H9 (cell line): ENCODE measurements around the gene NAP1L5. TPM values are rescaled to one million over a fixed set of nuclear protein-coding genes. Genes with fewer than 3 reads are reported as not detected.

ENCODE experiments used
- DNase-seq: peaks from one replicate; pipeline ENCODE4 v3.0.0-alpha.2; 2017
- H2AFZ ChIP-seq: one replicate; pipeline ENCODE4 v1.6.1; 2013; ENCODE audit warnings: mild to moderate bottlenecking, low read length, control low read depth, moderate library complexity
- H2AK5ac ChIP-seq: 2 replicates; pipeline ENCODE4 v1.6.1; 2013; ENCODE audit warnings: low read length, control low read depth, mixed read lengths; ENCODE audit not compliant: insufficient read length
- H2BK120ac ChIP-seq: one replicate; pipeline ENCODE4 v1.6.1; 2013; ENCODE audit warnings: low read depth, mild to moderate bottlenecking, low read length, control low read depth, inconsistent platforms; ENCODE audit not compliant: poor library complexity, severe bottlenecking
- H2BK12ac ChIP-seq: 2 replicates; pipeline ENCODE4 v1.6.1; 2013; ENCODE audit warnings: low read length, control low read depth, mixed read lengths, low read depth; ENCODE audit not compliant: insufficient read length
- H2BK15ac ChIP-seq: 2 replicates; pipeline ENCODE4 v1.6.1; 2013; ENCODE audit warnings: low read depth, low read length, control low read depth
- H2BK20ac ChIP-seq: one replicate; pipeline ENCODE4 v1.6.1; 2013; ENCODE audit warnings: low read depth, mild to moderate bottlenecking, low read length, control low read depth, inconsistent platforms; ENCODE audit not compliant: poor library complexity, severe bottlenecking
- H2BK5ac ChIP-seq: 2 replicates; pipeline ENCODE4 v1.6.1; 2013; ENCODE audit warnings: low read length, control low read depth, mixed read lengths; ENCODE audit not compliant: insufficient read length
- H3K14ac ChIP-seq: 2 replicates; pipeline ENCODE4 v1.6.1; 2013; ENCODE audit warnings: low read length, control low read depth; ENCODE audit not compliant: insufficient read depth
- H3K18ac ChIP-seq: 2 replicates; pipeline ENCODE4 v1.6.1; 2013; ENCODE audit warnings: low read depth, mild to moderate bottlenecking, mixed read lengths, low read length, control low read depth; ENCODE audit not compliant: insufficient read length
- H3K23ac ChIP-seq: 2 replicates; pipeline ENCODE4 v1.6.1; 2013; ENCODE audit warnings: low read length, control low read depth, mixed read lengths, low read depth; ENCODE audit not compliant: insufficient read length
- H3K23me2 ChIP-seq: 2 replicates; pipeline ENCODE4 v1.6.1; 2013; ENCODE audit warnings: low read depth, mild to moderate bottlenecking, mixed read lengths, low read length, control low read depth; ENCODE audit not compliant: insufficient read length, poor library complexity, severe bottlenecking
- H3K27ac ChIP-seq: 2 replicates; pipeline ENCODE4 v1.5.1; 2013; ENCODE audit warnings: low read length, control low read depth, mixed read lengths, low read depth; ENCODE audit not compliant: insufficient read length
- H3K27me3 ChIP-seq: 2 replicates; pipeline ENCODE4 v1.6.1; 2013; ENCODE audit warnings: low read length, control low read depth, inconsistent platforms; ENCODE audit not compliant: insufficient read depth
- H3K4ac ChIP-seq: 2 replicates; pipeline ENCODE4 v1.6.1; 2013; ENCODE audit warnings: low read depth, mild to moderate bottlenecking, control low read depth, inconsistent platforms, low read length, moderate library complexity
- H3K4me1 ChIP-seq: 2 replicates; pipeline ENCODE4 v1.6.1; 2013; ENCODE audit warnings: low read length, control low read depth, inconsistent platforms; ENCODE audit not compliant: insufficient read depth
- H3K4me2 ChIP-seq: 2 replicates; pipeline ENCODE4 v1.6.1; 2013; ENCODE audit warnings: low read length, control low read depth, mixed read lengths; ENCODE audit not compliant: insufficient read length, insufficient read depth
- H3K56ac ChIP-seq: 2 replicates; pipeline ENCODE4 v1.6.1; 2013; ENCODE audit warnings: low read depth, mild to moderate bottlenecking, mixed read lengths, low read length, control low read depth; ENCODE audit not compliant: insufficient read length
- H3K79me1 ChIP-seq: 2 replicates; pipeline ENCODE4 v1.6.1; 2013; ENCODE audit warnings: low read depth, mild to moderate bottlenecking, moderate library complexity, low read length, control low read depth, inconsistent platforms; ENCODE audit not compliant: insufficient read depth, poor library complexity, severe bottlenecking
- H3K79me2 ChIP-seq: 2 replicates; pipeline ENCODE4 v1.6.1; 2013; ENCODE audit warnings: low read length, control low read depth, inconsistent platforms; ENCODE audit not compliant: insufficient read depth
- H3K9ac ChIP-seq: 2 replicates; pipeline ENCODE4 v1.6.1; 2013; ENCODE audit warnings: low read length, control low read depth, mixed read lengths; ENCODE audit not compliant: insufficient read length; ENCODE audit errors: extremely low read depth
- H3K9me3 ChIP-seq: one replicate; pipeline ENCODE4 v1.6.1; 2013; ENCODE audit warnings: low read depth, low read length, inconsistent platforms; ENCODE audit not compliant: control insufficient read depth
- H3T11ph ChIP-seq: one replicate; pipeline ENCODE4 v1.6.1; 2013; ENCODE audit warnings: mild to moderate bottlenecking, low read length, control low read depth, inconsistent platforms
- H4K20me1 ChIP-seq: one replicate; pipeline ENCODE4 v1.6.1; 2013; ENCODE audit not compliant: control insufficient read depth, insufficient read length, insufficient read depth
- H4K5ac ChIP-seq: 2 replicates; pipeline ENCODE4 v1.6.1; 2013; ENCODE audit warnings: low read depth, mild to moderate bottlenecking, mixed read lengths, low read length, control low read depth; ENCODE audit not compliant: insufficient read length
- H4K8ac ChIP-seq: replicated peaks from 2 replicates; pipeline ENCODE4 v1.6.1; 2013; ENCODE audit warnings: low read length, control low read depth, mixed read lengths, low read depth; ENCODE audit not compliant: insufficient read length
- H4K91ac ChIP-seq: 2 replicates; pipeline ENCODE4 v1.6.1; 2013; ENCODE audit warnings: low read depth, mild to moderate bottlenecking, moderate library complexity, mixed read lengths, low read length, control low read depth; ENCODE audit not compliant: insufficient read length
- H3K27ac Mint-ChIP-seq, 3 experiments: 2 replicates in 2 of 3; 3 replicates in 1 of 3; pipeline ENCODE4 v1.8.0; 2020 to 2021; ENCODE audit warnings: mixed read lengths in 3 of 3, mild to moderate bottlenecking in 1 of 3, moderate library complexity in 1 of 3
- H3K27me3 Mint-ChIP-seq: 2 replicates; pipeline ENCODE4 v1.8.0; 2021; ENCODE audit warnings: low read depth, mild to moderate bottlenecking, moderate library complexity, mixed read lengths
- H3K36me3 Mint-ChIP-seq, 3 experiments: 2 replicates in 2 of 3; 3 replicates in 1 of 3; pipeline ENCODE4 v1.8.0; 2020 to 2021; ENCODE audit warnings: low read depth in 3 of 3, mixed read lengths in 3 of 3; ENCODE audit not compliant: insufficient read depth in 1 of 3
- H3K4me1 Mint-ChIP-seq, 2 experiments: 2 replicates each; pipeline ENCODE4 v1.8.0; 2020; ENCODE audit warnings: mixed read lengths in 2 of 2
- H3K4me3 Mint-ChIP-seq, 2 experiments: 2 replicates in 1 of 2; 3 replicates in 1 of 2; pipeline ENCODE4 v1.8.0; 2020 to 2021; ENCODE audit warnings: mild to moderate bottlenecking in 2 of 2, mixed read lengths in 2 of 2, moderate library complexity in 1 of 2
- H3K9me3 Mint-ChIP-seq, 2 experiments: 2 replicates in 1 of 2; 3 replicates in 1 of 2; pipeline ENCODE4 v1.8.0; 2020; ENCODE audit warnings: mild to moderate bottlenecking in 2 of 2, mixed read lengths in 2 of 2, moderate library complexity in 1 of 2
- CTCF ChIP-seq: fragments of 200-600 bp; sonication (generic); conservative IDR thresholded peaks from 3 replicates; pipeline ENCODE4 v1.8.0; 2021; ENCODE audit warnings: antibody characterized with exemption, mild to moderate bottlenecking
- WGBS: extraction: QIAGEN DNeasy Blood & Tissue Kit; methylation state at CpG from one replicate; pipeline ENCODE4 v1.1.7; 2013; ENCODE audit warnings: missing lambda C conversion rate, low lambda C conversion rate, mixed read lengths; ENCODE audit not compliant: insufficient read length; ENCODE audit errors: extremely low coverage; 5-methylcytosine and 5-hydroxymethylcytosine counted together
- total RNA-seq: library from RNA; stranded (reverse); gene quantifications from 2 replicates; pipeline ENCODE4 v1.2.1, GENCODE V29; 2021

The NAP1L5 gene
- total RNA-seq, 1 experiment from 2014 or later = 2.2 TPM

DNA sequence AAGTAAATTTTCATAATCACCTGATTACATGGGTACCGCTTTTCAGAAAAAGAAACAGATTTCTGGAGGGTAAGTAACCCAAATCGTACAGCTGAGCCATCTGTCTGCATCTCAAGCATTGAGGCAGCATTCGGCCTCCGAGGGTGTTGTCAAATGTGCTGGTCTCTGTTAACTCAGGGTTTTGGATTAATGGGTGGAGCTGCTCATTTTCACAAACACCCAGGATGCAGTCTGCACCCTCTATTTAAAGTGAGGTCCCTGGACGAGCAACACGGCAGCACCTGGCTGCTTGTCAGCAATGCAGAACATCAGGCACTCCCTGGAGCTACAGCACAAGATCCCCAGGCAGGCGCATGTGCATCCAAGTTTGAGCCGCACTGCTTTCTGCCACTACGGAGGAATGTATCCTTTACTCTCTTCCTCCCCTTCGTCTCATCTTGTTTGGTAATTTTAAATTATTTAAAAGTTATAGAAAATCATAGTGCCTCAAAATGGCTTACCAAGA is 24.7 kb upstream of the NAP1L5 start:
- Histone ChIP-seq H3T11ph (no peak overlapping the region), H2BK5ac (no peak overlapping the region), H2BK12ac (no peak overlapping the region), H3K79me2 (no peaks in the 10 kb centered on the region), H3K56ac (no peak overlapping the region), H2BK20ac (no peak overlapping the region), H2AK5ac (no peak overlapping the region), H4K91ac (no peak overlapping the region), H3K23ac (no peak overlapping the region), H3K4me2 (no peak overlapping the region), H3K18ac (no peak overlapping the region), H3K4ac (no peak overlapping the region), H4K8ac (no peak overlapping the region), H2AFZ (no peak overlapping the region), H3K27me3 (no peaks in the 10 kb centered on the region), H2BK15ac (no peak overlapping the region), H3K14ac (no peak overlapping the region; the same call in 1 of the 2 replicates), H3K23me2 (no peaks in the 10 kb centered on the region), H3K79me1 (no peaks in the 10 kb centered on the region), H3K9me3 (no peaks in the 10 kb centered on the region), H3K9ac (no peak overlapping the region), H3K27ac (no peak overlapping the region), H4K20me1 (no peaks in the 10 kb centered on the region), H4K5ac (no peak overlapping the region), H2BK120ac (no peak overlapping the region), H3K4me1 (no peaks in the 10 kb centered on the region)
- Mint-ChIP-seq H3K4me3 (no peak overlapping the region), H3K27ac (no peak overlapping the region), H3K36me3 (peaks cover 8 to 13% (median 12%) of the 10 kb centered on the region in 3 experiments; a peak in 5 of 7 replicates), H3K9me3 (peaks cover 12 to 13% of the 10 kb centered on the region in 2 experiments), H3K27me3 (no peaks in the 10 kb centered on the region; the same call in 1 of the 2 replicates), H3K4me1 (peaks cover 9 to 11% of the 10 kb centered on the region in 2 experiments)
- no peak for DNase-seq
- TF ChIP-seq CTCF = no peak
- no CpG with 5 or more reads among the region's 10 CpGs for WGBS
